Naive B cell (primary cell): ENCODE data around the gene LY9. TPM values are rescaled to one million over a fixed set of nuclear protein-coding genes. Genes with fewer than 3 reads are reported as not detected.
A peak's percentile ranks its signal among the peaks of the same experiment; 100 is the strongest.

Experiments
- ATAC-seq, 2 donors: fragments of 150-1000 bp; cut with Tn5 transposase; 2 replicates each; pipeline ENCODE4 v1.10.0; 2021; ENCODE audit warnings: low read depth in 2 of 2, mild to moderate bottlenecking in 2 of 2, moderate library complexity in 2 of 2
- DNase-seq: peaks from one replicate; pipeline ENCODE4 v3.0.0; 2022
- H3K27ac Mint-ChIP-seq, 6 donors: one replicate each; pipeline ENCODE4 v1.8.0; 2020 to 2022; ENCODE audit warnings: mild to moderate bottlenecking in 6 of 6, mixed read lengths in 6 of 6, moderate library complexity in 5 of 6, inconsistent platforms in 2 of 6
- H3K27me3 Mint-ChIP-seq, 3 donors: one replicate each; pipeline ENCODE4 v1.8.0; 2021 to 2022; ENCODE audit warnings: mixed read lengths in 3 of 3, mild to moderate bottlenecking in 1 of 3
- H3K36me3 Mint-ChIP-seq, 2 donors: one replicate each; pipeline ENCODE4 v1.8.0; 2020 to 2022; ENCODE audit warnings: mixed read lengths in 2 of 2, inconsistent platforms in 1 of 2, mild to moderate bottlenecking in 1 of 2
- H3K4me1 Mint-ChIP-seq, 3 donors: one replicate each; pipeline ENCODE4 v1.8.0; 2020 to 2022; ENCODE audit warnings: mixed read lengths in 3 of 3, inconsistent platforms in 1 of 3, mild to moderate bottlenecking in 1 of 3, moderate library complexity in 1 of 3
- H3K4me3 Mint-ChIP-seq, 8 donors: one replicate each; pipeline ENCODE4 v1.8.0; 2020 to 2022; ENCODE audit warnings: mild to moderate bottlenecking in 8 of 8, mixed read lengths in 8 of 8, moderate library complexity in 8 of 8, inconsistent platforms in 2 of 8
- H3K9me3 Mint-ChIP-seq, 7 donors: one replicate each; pipeline ENCODE4 v1.8.0; 2020 to 2022; ENCODE audit warnings: mixed read lengths in 7 of 7, mild to moderate bottlenecking in 5 of 7, inconsistent platforms in 2 of 7, moderate library complexity in 1 of 7
- polyA plus RNA-seq, 6 donors: library from polyadenylated mRNA; unstranded; fragments of 300-500 nt; fragmentation: Illumina TruSeq; gene quantifications; one replicate each; pipeline ENCODE4 v1.2.3, GENCODE V29; 2021; ENCODE audit warnings: low read depth in 6 of 6

LY9 gene
- polyA plus RNA-seq, result 100 to 1,000 TPM; 143 to 230 (median 167) TPM

- peaks cover 3 to 25% of the 10 kb centered on the region in 2 donors for H3K36me3 Mint-ChIP-seq
- H3K27me3 Mint-ChIP-seq, result no peaks in the 10 kb centered on the region
- peak; percentile 85 to 86 for ATAC-seq
- peaks cover 0 to 2% (median 0%) of the 10 kb centered on the region in 7 donors for H3K9me3 Mint-ChIP-seq
- DNase-seq, result peak; percentile 94
- peak within 1 kb of the TSS; percentile 99 to 100 (median 100) for H3K27ac Mint-ChIP-seq
- peaks cover 62 to 80% (median 73%) of the 10 kb centered on the region in 3 donors for H3K4me1 Mint-ChIP-seq
- peak within 1 kb of the TSS; percentile 87 to 98 (median 94) for H3K4me3 Mint-ChIP-seq
These were observed at the start of gene LY9 for GRCh38 chr1:160795951-160796383. Gene LY9 (plus strand): TSS chr1:160796174. CDS start chr1:160796188, 14 bp downstream.

GRCh38 chr1:160746836-160747500 is 49.0 kb upstream of the LY9 start:
- peak overlapping the region in 1 of 6 donors; percentile 26 for H3K27ac Mint-ChIP-seq

GRCh38 chr1:160747717-160748116 is 48.3 kb upstream of the LY9 start:
- Mint-ChIP-seq H3K27ac (peak overlapping the region in 3 of 6 donors; percentile 16 to 32 (median 23)), H3K4me1 (peaks cover 16 to 21% (median 20%) of the 10 kb centered on the region in 3 donors)

More at GRCh38 chr1:160746836-160747500, 49.0 kb upstream of the LY9 start:
- Mint-ChIP-seq H3K27me3 (no peaks in the 10 kb centered on the region), H3K9me3 (no peaks in the 10 kb centered on the region), H3K4me3 (no peak overlapping the region), H3K36me3 (no peaks in the 10 kb centered on the region), H3K4me1 (peaks cover 23 to 26% (median 25%) of the 10 kb centered on the region in 3 donors)
- ATAC-seq, result no peak
- DNase-seq, result no peak

GRCh38 chr1:160748181-160748877 is 47.6 kb upstream of the LY9 start:
- Mint-ChIP-seq H3K27me3 (no peaks in the 10 kb centered on the region), H3K4me1 (peaks cover 16 to 20% (median 17%) of the 10 kb centered on the region in 3 donors), H3K36me3 (no peaks in the 10 kb centered on the region), H3K4me3 (peak overlapping the region in 1 of 8 donors; percentile 31), H3K9me3 (no peaks in the 10 kb centered on the region), H3K27ac (peak overlapping the region in 4 of 6 donors; percentile 16 to 32 (median 18))
- DNase-seq (no peak), ATAC-seq (no peak)

More at GRCh38 chr1:160747717-160748116, 48.3 kb upstream of the LY9 start:
- Mint-ChIP-seq H3K36me3 (no peaks in the 10 kb centered on the region), H3K27me3 (no peaks in the 10 kb centered on the region), H3K4me3 (no peak overlapping the region), H3K9me3 (no peaks in the 10 kb centered on the region)
- DNase-seq (no peak), ATAC-seq (no peak)

- Mint-ChIP-seq H3K27me3 (no peaks in the 10 kb centered on the region), H3K9me3 (no peaks in the 10 kb centered on the region), H3K4me1 (peaks cover 12 to 20% (median 14%) of the 10 kb centered on the region in 3 donors), H3K27ac (peak overlapping the region in 1 of 6 donors; percentile 80), H3K4me3 (peak overlapping the region in 1 of 8 donors; percentile 31), H3K36me3 (no peaks in the 10 kb centered on the region)
- DNase-seq, result no peak
- no peak for ATAC-seq
These were observed 47.1 kb upstream of the LY9 start for GRCh38 chr1:160748878-160749269.

GRCh38 chr1:160750608-160751007 is 45.4 kb upstream of the LY9 start:
- ATAC-seq (no peak), DNase-seq (no peak)
- H3K36me3 Mint-ChIP-seq, result no peaks in the 10 kb centered on the region
- H3K27ac Mint-ChIP-seq, result peak overlapping the region in 3 of 6 donors; percentile 59 to 77 (median 61)
- no peak overlapping the region for H3K4me3 Mint-ChIP-seq
- H3K9me3 Mint-ChIP-seq, result no peaks in the 10 kb centered on the region
- peaks cover 3 to 7% (median 6%) of the 10 kb centered on the region in 3 donors for H3K4me1 Mint-ChIP-seq
- H3K27me3 Mint-ChIP-seq, result no peaks in the 10 kb centered on the region

- Mint-ChIP-seq H3K4me1 (peaks cover 3 to 7% (median 6%) of the 10 kb centered on the region in 3 donors), H3K36me3 (no peaks in the 10 kb centered on the region)
These were observed 43.6 kb upstream of the LY9 start for GRCh38 chr1:160752406-160752805.

GRCh38 chr1:160752924-160753323 is 43.0 kb upstream of the LY9 start:
- no peak for DNase-seq
- no peak overlapping the region for H3K4me3 Mint-ChIP-seq
- no peak overlapping the region for H3K27ac Mint-ChIP-seq
- no peaks in the 10 kb centered on the region for H3K27me3 Mint-ChIP-seq
- peaks cover 3 to 7% (median 6%) of the 10 kb centered on the region in 3 donors for H3K4me1 Mint-ChIP-seq
- no peak for ATAC-seq
- no peaks in the 10 kb centered on the region for H3K9me3 Mint-ChIP-seq
- H3K36me3 Mint-ChIP-seq, result no peaks in the 10 kb centered on the region

More at GRCh38 chr1:160752406-160752805, 43.6 kb upstream of the LY9 start:
- peak overlapping the region in 1 of 6 donors; percentile 21 for H3K27ac Mint-ChIP-seq
- H3K9me3 Mint-ChIP-seq, result no peaks in the 10 kb centered on the region
- no peaks in the 10 kb centered on the region for H3K27me3 Mint-ChIP-seq
- ATAC-seq (no peak), DNase-seq (no peak)
- no peak overlapping the region for H3K4me3 Mint-ChIP-seq

- H3K36me3 Mint-ChIP-seq, result no peaks in the 10 kb centered on the region
- peak overlapping the region in 1 of 6 donors; percentile 34 for H3K27ac Mint-ChIP-seq
- no peak for ATAC-seq
- peaks cover 3 to 7% (median 6%) of the 10 kb centered on the region in 3 donors for H3K4me1 Mint-ChIP-seq
- H3K4me3 Mint-ChIP-seq, result no peak overlapping the region
- no peaks in the 10 kb centered on the region for H3K27me3 Mint-ChIP-seq
- H3K9me3 Mint-ChIP-seq, result no peaks in the 10 kb centered on the region
- no peak for DNase-seq
These were observed 42.4 kb upstream of the LY9 start for GRCh38 chr1:160753594-160753993.

- no peaks in the 10 kb centered on the region for H3K27me3 Mint-ChIP-seq
- no peak overlapping the region for H3K4me3 Mint-ChIP-seq
- DNase-seq (no peak), ATAC-seq (no peak)
- H3K4me1 Mint-ChIP-seq, result peaks cover under 1 to 3% (median 2%) of the 10 kb centered on the region in 3 donors
- H3K9me3 Mint-ChIP-seq, result no peaks in the 10 kb centered on the region
- no peak overlapping the region for H3K27ac Mint-ChIP-seq
- H3K36me3 Mint-ChIP-seq, result no peaks in the 10 kb centered on the region
These were observed 40.5 kb upstream of the LY9 start for GRCh38 chr1:160755461-160755860.

- H3K27ac Mint-ChIP-seq, result peak overlapping the region in 1 of 6 donors; percentile 17
- H3K4me3 Mint-ChIP-seq, result peak overlapping the region in 1 of 8 donors; percentile 80
- H3K4me1 Mint-ChIP-seq, result no peaks in the 10 kb centered on the region
- H3K9me3 Mint-ChIP-seq, result peaks cover 0 to 3% (median 0%) of the 10 kb centered on the region in 7 donors
- no peak for ATAC-seq
- no peak for DNase-seq
- H3K27me3 Mint-ChIP-seq, result no peaks in the 10 kb centered on the region
- no peaks in the 10 kb centered on the region for H3K36me3 Mint-ChIP-seq
These were observed 39.8 kb upstream of the LY9 start for GRCh38 chr1:160755911-160756848.

- Mint-ChIP-seq H3K4me3 (no peak overlapping the region), H3K9me3 (peaks cover 0 to 4% (median 0%) of the 10 kb centered on the region in 7 donors), H3K4me1 (no peaks in the 10 kb centered on the region), H3K36me3 (no peaks in the 10 kb centered on the region), H3K27ac (no peak overlapping the region), H3K27me3 (no peaks in the 10 kb centered on the region)
- ATAC-seq (no peak), DNase-seq (no peak)
These were observed 39.1 kb upstream of the LY9 start for GRCh38 chr1:160756849-160757201.

GRCh38 chr1:160758521-160758920 is 37.5 kb upstream of the LY9 start:
- Mint-ChIP-seq H3K4me1 (no peaks in the 10 kb centered on the region), H3K9me3 (peaks cover 0 to 4% (median 0%) of the 10 kb centered on the region in 7 donors), H3K4me3 (no peak overlapping the region), H3K36me3 (no peaks in the 10 kb centered on the region), H3K27ac (no peak overlapping the region), H3K27me3 (no peaks in the 10 kb centered on the region)
- DNase-seq, result no peak
- no peak for ATAC-seq
